AG09309 (cell line): ENCODE results near the gene ELN.

Source experiments
- DNase-seq: peaks from one replicate; pipeline ENCODE4 v3.0.0-alpha.2; 2010; ENCODE audit warnings: low read depth
- H3K4me3 ChIP-seq: 2 replicates; pipeline ENCODE4 v1.5.1; 2011; ENCODE audit warnings: mild to moderate bottlenecking, low read depth, low read length, moderate library complexity; ENCODE audit not compliant: control insufficient read depth
- TF ChIP-seq, protein P1 (sequence below): IDR thresholded peaks from 2 replicates; pipeline ENCODE4 v1.5.1; 2011; ENCODE audit warnings: mild to moderate bottlenecking, low read depth, low read length, inconsistent platforms; ENCODE audit not compliant: insufficient read depth, control insufficient read depth; ENCODE audit errors: missing control alignments

The ELN gene

DNA sequence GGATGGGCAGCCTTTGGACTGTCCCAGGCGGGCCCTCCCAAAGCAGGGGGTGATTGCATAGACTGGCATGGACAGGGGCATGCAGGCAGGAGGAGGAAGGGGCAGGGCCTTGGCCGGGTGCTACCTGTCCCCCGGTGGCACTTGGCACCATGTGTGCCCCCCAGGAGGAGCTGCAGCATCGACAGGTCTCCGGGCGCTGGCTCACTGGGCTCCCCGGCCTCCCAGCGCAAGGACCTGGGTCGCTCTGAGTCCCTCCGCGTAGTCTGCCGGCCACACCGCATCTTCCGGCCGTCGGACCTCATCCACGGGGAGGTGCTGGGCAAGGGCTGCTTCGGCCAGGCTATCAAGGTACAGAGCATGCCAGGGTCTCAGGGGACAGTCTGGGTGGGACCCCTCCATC lies 78.9 kb downstream of the ELN start:
- no peak for DNase-seq
- H3K4me3 ChIP-seq: no peak overlapping the region
- TF ChIP-seq, protein P1, sequence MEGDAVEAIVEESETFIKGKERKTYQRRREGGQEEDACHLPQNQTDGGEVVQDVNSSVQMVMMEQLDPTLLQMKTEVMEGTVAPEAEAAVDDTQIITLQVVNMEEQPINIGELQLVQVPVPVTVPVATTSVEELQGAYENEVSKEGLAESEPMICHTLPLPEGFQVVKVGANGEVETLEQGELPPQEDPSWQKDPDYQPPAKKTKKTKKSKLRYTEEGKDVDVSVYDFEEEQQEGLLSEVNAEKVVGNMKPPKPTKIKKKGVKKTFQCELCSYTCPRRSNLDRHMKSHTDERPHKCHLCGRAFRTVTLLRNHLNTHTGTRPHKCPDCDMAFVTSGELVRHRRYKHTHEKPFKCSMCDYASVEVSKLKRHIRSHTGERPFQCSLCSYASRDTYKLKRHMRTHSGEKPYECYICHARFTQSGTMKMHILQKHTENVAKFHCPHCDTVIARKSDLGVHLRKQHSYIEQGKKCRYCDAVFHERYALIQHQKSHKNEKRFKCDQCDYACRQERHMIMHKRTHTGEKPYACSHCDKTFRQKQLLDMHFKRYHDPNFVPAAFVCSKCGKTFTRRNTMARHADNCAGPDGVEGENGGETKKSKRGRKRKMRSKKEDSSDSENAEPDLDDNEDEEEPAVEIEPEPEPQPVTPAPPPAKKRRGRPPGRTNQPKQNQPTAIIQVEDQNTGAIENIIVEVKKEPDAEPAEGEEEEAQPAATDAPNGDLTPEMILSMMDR: no peak

DNA sequence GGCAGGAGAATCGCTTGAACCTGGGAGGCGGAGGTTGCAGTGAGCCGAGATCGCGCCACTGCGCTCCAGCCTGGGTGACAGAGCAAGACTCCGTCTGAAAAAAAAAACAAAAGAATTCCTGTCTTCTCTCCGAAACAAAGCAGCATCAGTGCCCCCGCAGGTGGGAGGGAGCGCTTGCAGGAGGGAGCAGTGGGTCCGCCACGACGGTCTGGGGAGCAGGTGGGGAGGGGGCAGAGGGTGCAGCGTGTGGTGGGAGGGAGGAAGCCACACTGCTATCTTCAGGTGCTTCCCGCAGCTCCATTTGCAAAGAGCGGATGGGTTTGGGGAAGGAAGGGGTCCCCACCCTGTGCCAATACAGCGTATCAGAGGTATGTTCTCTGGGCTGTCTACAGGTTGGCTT lies 87.4 kb downstream of the ELN start:
- TF ChIP-seq, protein P1: no peak
- no peak for DNase-seq
- H3K4me3 ChIP-seq: no peak overlapping the region

DNA sequence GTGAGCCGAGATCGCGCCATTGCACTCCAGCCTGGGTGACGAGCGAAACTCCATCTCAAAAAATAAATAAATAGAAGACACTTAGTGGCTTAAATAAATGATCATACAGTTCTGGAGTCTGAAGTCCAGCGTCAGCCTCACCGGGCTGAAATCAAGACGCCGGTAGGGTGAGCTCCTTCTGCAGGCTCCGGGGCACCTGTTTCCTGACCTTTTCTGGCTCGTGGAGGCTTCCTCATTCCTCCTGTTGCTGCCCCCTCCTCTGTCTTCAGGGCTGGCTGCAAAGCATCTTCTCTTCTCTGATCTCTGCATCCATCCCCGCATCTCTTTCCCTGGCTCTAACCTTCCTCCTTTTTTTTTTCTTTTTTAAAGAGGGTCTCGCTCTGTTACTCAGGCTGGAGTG lies 88.4 kb downstream of the ELN start:
- DNase-seq: no peak
- TF ChIP-seq, protein P1: no peak
- H3K4me3 ChIP-seq: no peak overlapping the region
